ENCODE data around the gene SLC9A8. TPM values are rescaled to one million over a fixed set of nuclear protein-coding genes. Genes with fewer than 3 reads are reported as not detected.

SLC9A8 gene
- total and polyA plus RNA-seq, 7 experiments from 2014 or later = 6.2 to 42.5 (median 23.6) TPM

DNA sequence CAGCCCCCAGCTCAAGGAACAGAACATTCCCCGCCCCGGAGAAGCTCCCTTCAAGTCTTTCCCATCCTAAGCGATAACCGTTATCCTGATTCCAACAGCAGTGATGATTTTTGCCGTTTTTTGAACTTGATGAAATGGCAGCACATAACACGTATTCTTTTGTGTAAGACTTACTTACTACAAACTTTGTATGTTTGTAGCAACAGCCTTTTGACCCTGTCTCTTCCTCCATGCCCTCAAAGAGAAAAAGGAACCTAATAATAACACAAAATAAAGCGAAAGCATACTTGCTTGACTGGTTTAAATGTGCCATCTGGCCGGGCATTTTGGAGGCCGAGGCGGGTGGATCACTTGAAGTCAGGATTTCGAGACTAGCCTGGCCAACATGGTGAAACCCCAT lies 26.4 kb upstream of the SLC9A8 start:
- no peaks in the 10 kb centered on the region for H3K36me3 Mint-ChIP-seq
- H3K4me1 Mint-ChIP-seq = peaks cover 0 to 20% (median 6%) of the 10 kb centered on the region in 7 donors
- H3K4me3 ChIP-seq (ENCODE audit: low read length) = no peak overlapping the region
- ATAC-seq (no peak), DNase-seq (no peak)
- no peaks in the 10 kb centered on the region for H3K27me3 ChIP-seq (ENCODE audit: control insufficient read depth in 2 of 2, insufficient read depth in 2 of 2, low read length in 2 of 2)
- H3K27me3 Mint-ChIP-seq = peaks cover 0 to 24% (median 4%) of the 10 kb centered on the region in 5 donors
- H3K4me1 ChIP-seq (ENCODE audit: control insufficient read depth in 2 of 2, insufficient read depth in 2 of 2, low read length in 2 of 2) = no peaks in the 10 kb centered on the region
- H3K9me3 ChIP-seq (ENCODE audit: control insufficient read depth in 2 of 3, low read length in 3 of 3) = no peaks in the 10 kb centered on the region
- ChIA-PET CTCF (no interaction called here), POLR2A (no interaction called here)
- H3K9me3 Mint-ChIP-seq = peaks cover 0 to 2% (median 0%) of the 10 kb centered on the region in 11 donors
- no peaks in the 10 kb centered on the region for H3K36me3 ChIP-seq (ENCODE audit: control insufficient read depth in 2 of 3, insufficient read depth in 3 of 3, low read length in 3 of 3)
- H3K27ac Mint-ChIP-seq = no peak overlapping the region
- H3K4me3 Mint-ChIP-seq = no peak overlapping the region
- intact Hi-C loops (cut with micrococcal nuclease) = no loop called here
- H3K27ac ChIP-seq (ENCODE audit: low read depth, low read length) = no peak overlapping the region

DNA sequence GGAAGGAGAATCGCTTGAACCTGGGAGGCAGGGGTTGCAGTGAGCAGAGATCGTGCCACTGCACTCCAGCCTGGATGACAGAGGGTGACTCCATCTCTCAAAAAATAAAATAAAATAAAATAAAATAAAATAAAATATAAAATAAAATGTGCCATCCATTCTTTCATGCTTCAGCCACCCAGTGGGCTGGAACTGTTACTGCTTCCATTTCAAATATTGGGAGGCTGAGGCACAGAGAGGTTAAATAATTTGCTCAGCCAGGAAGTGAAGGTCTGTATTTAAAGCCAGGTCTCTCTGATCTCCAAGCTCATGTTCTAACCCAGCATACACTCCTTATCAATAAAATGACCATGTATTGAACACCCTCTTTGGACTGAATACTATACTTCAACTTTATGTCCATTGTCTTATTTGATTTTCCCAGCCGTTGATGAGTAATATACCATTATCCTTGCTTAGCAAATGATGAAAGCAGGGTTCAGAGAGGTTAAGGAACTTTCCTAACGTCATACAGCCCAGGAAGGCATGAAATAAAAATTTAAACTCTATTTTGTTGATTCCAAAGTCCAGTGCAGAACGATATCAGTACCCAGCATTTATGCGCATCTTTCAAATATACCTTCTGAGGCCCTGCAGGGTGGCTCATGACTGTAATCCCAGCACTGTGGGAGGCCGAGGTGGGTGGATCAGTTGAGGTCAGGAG lies 25.8 kb upstream of the SLC9A8 start:
- ChIA-PET POLR2A (no interaction called here), CTCF (no interaction called here)
- no peak overlapping the region for H3K27ac ChIP-seq (ENCODE audit: low read depth, low read length)
- DNase-seq = no peak
- Mint-ChIP-seq H3K4me1 (peaks cover 0 to 17% (median 4%) of the 10 kb centered on the region in 7 donors), H3K9me3 (peaks cover 0 to 2% (median 0%) of the 10 kb centered on the region in 11 donors), H3K27ac (no peak overlapping the region), H3K4me3 (no peak overlapping the region), H3K36me3 (no peaks in the 10 kb centered on the region), H3K27me3 (peaks cover 1 to 27% (median 5%) of the 10 kb centered on the region in 5 donors)
- H3K4me3 ChIP-seq (ENCODE audit: low read length) = no peak overlapping the region
- H3K27me3 ChIP-seq (ENCODE audit: control insufficient read depth in 2 of 2, insufficient read depth in 2 of 2, low read length in 2 of 2) = no peaks in the 10 kb centered on the region
- intact Hi-C loops (cut with micrococcal nuclease) = no loop called here
- no peaks in the 10 kb centered on the region for H3K36me3 ChIP-seq (ENCODE audit: control insufficient read depth in 2 of 3, insufficient read depth in 3 of 3, low read length in 3 of 3)
- ATAC-seq = no peak
- H3K4me1 ChIP-seq (ENCODE audit: control insufficient read depth in 2 of 2, insufficient read depth in 2 of 2, low read length in 2 of 2) = no peaks in the 10 kb centered on the region
- no peaks in the 10 kb centered on the region for H3K9me3 ChIP-seq (ENCODE audit: control insufficient read depth in 2 of 3, low read length in 3 of 3)

GRCh38 chr20:49787371-49788357 lies 25.0 kb upstream of the SLC9A8 start:
- Mint-ChIP-seq H3K27me3 (peaks cover 3 to 33% (median 7%) of the 10 kb centered on the region in 5 donors), H3K9me3 (peaks cover 0 to 2% (median 0%) of the 10 kb centered on the region in 11 donors), H3K4me3 (no peak overlapping the region), H3K36me3 (no peaks in the 10 kb centered on the region), H3K4me1 (peaks cover 0 to 12% (median 0%) of the 10 kb centered on the region in 7 donors), H3K27ac (no peak overlapping the region)
- ChIA-PET POLR2A (no interaction called here), CTCF (no interaction called here)
- Histone ChIP-seq H3K36me3 (ENCODE audit: control insufficient read depth in 2 of 3, insufficient read depth in 3 of 3, low read length in 3 of 3) (no peaks in the 10 kb centered on the region), H3K27ac (ENCODE audit: low read depth, low read length) (no peak overlapping the region), H3K9me3 (ENCODE audit: control insufficient read depth in 2 of 3, low read length in 3 of 3) (no peaks in the 10 kb centered on the region), H3K4me1 (ENCODE audit: control insufficient read depth in 2 of 2, insufficient read depth in 2 of 2, low read length in 2 of 2) (no peaks in the 10 kb centered on the region), H3K4me3 (ENCODE audit: low read length) (no peak overlapping the region), H3K27me3 (ENCODE audit: control insufficient read depth in 2 of 2, insufficient read depth in 2 of 2, low read length in 2 of 2) (no peaks in the 10 kb centered on the region)
- DNase-seq (no peak), ATAC-seq (no peak)
- intact Hi-C loops (cut with micrococcal nuclease) = no loop called here

DNA sequence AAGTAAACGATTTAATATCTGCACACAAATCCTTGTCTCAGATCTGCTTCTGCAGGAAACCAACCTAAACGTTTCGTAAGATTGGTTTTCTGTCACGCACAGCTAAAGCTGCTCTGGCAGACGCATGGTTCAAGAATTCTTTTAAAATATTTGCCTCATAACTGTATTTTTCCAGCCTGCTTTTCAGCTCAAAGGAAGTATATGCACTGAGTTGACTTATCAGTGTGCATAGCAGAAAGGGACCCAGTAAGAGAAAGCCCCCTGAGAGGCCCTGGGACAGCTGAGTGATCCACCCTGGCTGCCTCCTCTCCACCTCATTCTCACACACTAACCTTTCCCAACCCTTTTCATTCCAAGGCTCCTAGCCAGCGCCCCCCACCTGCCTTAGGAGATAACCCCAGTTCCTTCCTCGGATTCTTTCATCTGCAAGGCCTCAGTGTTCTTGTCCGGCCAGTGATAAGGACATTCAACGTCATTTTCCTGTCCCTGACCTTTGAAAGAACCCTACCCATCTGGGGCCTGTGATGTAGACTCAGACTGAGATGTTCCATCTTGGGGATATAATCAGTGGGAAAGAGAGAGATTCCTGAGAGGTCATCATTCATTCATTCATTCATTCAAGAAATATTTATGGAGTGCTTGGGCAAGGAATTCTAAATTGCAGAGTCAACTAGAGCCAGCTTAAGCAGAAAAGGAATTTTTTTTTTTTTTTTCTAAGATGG lies 22.4 kb upstream of the SLC9A8 start:
- Mint-ChIP-seq H3K4me1 (peaks cover 0 to 31% (median 6%) of the 10 kb centered on the region in 7 donors), H3K9me3 (no peaks in the 10 kb centered on the region), H3K36me3 (peaks cover 0 to 6% (median 0%) of the 10 kb centered on the region in 5 donors), H3K4me3 (no peak overlapping the region), H3K27ac (no peak overlapping the region), H3K27me3 (peaks cover 7 to 32% (median 13%) of the 10 kb centered on the region in 5 donors)
- Histone ChIP-seq H3K9me3 (ENCODE audit: control insufficient read depth in 2 of 3, low read length in 3 of 3) (no peaks in the 10 kb centered on the region), H3K36me3 (ENCODE audit: control insufficient read depth in 2 of 3, insufficient read depth in 3 of 3, low read length in 3 of 3) (no peaks in the 10 kb centered on the region), H3K27me3 (ENCODE audit: control insufficient read depth in 2 of 2, insufficient read depth in 2 of 2, low read length in 2 of 2) (no peaks in the 10 kb centered on the region), H3K27ac (ENCODE audit: low read depth, low read length) (no peak overlapping the region), H3K4me1 (ENCODE audit: control insufficient read depth in 2 of 2, insufficient read depth in 2 of 2, low read length in 2 of 2) (no peaks in the 10 kb centered on the region), H3K4me3 (ENCODE audit: low read length) (no peak overlapping the region)
- ATAC-seq (no peak), DNase-seq (no peak)
- CTCF ChIA-PET = no interaction called here
- POLR2A ChIA-PET = no interaction called here
- intact Hi-C loops (cut with micrococcal nuclease) = no loop called here

GRCh38 chr20:49791165-49791564 lies 21.5 kb upstream of the SLC9A8 start:
- Mint-ChIP-seq H3K27ac (no peak overlapping the region), H3K36me3 (peaks cover 0 to 6% (median 0%) of the 10 kb centered on the region in 5 donors), H3K4me3 (no peak overlapping the region), H3K4me1 (peaks cover 0 to 25% (median 6%) of the 10 kb centered on the region in 7 donors), H3K27me3 (peaks cover 7 to 28% (median 14%) of the 10 kb centered on the region in 5 donors), H3K9me3 (no peaks in the 10 kb centered on the region)
- ChIA-PET POLR2A (no interaction called here), CTCF (no interaction called here)
- Histone ChIP-seq H3K4me3 (ENCODE audit: low read length) (no peak overlapping the region), H3K27me3 (ENCODE audit: control insufficient read depth in 2 of 2, insufficient read depth in 2 of 2, low read length in 2 of 2) (no peaks in the 10 kb centered on the region), H3K36me3 (ENCODE audit: control insufficient read depth in 2 of 3, insufficient read depth in 3 of 3, low read length in 3 of 3) (no peaks in the 10 kb centered on the region), H3K27ac (ENCODE audit: low read depth, low read length) (no peak overlapping the region), H3K4me1 (ENCODE audit: control insufficient read depth in 2 of 2, insufficient read depth in 2 of 2, low read length in 2 of 2) (no peaks in the 10 kb centered on the region), H3K9me3 (ENCODE audit: control insufficient read depth in 2 of 3, low read length in 3 of 3) (no peaks in the 10 kb centered on the region)
- intact Hi-C loops (cut with micrococcal nuclease) = no loop called here
- DNase-seq (no peak), ATAC-seq (no peak)

DNA sequence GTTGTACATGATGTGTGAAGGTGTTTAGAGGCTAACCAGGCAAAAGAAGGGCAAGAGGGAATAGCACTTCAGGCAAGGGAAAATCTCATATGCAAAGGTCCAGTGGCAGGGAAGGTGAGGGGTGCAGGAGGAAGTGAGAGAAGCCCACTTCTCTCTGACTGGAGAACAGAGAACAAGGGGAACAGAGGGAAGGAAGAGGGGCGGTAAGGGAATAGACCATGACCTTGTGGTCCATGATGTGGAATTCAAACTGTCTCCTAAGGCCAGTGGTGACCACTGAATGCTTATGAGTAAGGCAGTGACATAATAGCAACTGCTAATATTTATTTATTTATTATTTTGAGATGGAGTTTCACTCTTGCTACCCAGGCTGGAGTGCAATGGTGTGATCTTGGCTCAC lies 20.6 kb upstream of the SLC9A8 start:
- H3K4me1 ChIP-seq (ENCODE audit: control insufficient read depth in 2 of 2, insufficient read depth in 2 of 2, low read length in 2 of 2) = no peaks in the 10 kb centered on the region
- ATAC-seq (no peak), DNase-seq (no peak)
- no peaks in the 10 kb centered on the region for H3K27me3 ChIP-seq (ENCODE audit: control insufficient read depth in 2 of 2, insufficient read depth in 2 of 2, low read length in 2 of 2)
- intact Hi-C loops (cut with micrococcal nuclease) = no loop called here
- Mint-ChIP-seq H3K9me3 (no peaks in the 10 kb centered on the region), H3K4me1 (peaks cover 0 to 19% (median 6%) of the 10 kb centered on the region in 7 donors), H3K4me3 (no peak overlapping the region), H3K27ac (peak overlapping the region in 1 of 9 donors; percentile 62), H3K27me3 (peaks cover 13 to 33% (median 17%) of the 10 kb centered on the region in 5 donors), H3K36me3 (peaks cover 0 to 6% (median 0%) of the 10 kb centered on the region in 5 donors)
- POLR2A ChIA-PET = no interaction called here
- CTCF ChIA-PET = no interaction called here
- no peak overlapping the region for H3K4me3 ChIP-seq (ENCODE audit: low read length)
- no peak overlapping the region for H3K27ac ChIP-seq (ENCODE audit: low read depth, low read length)
- no peaks in the 10 kb centered on the region for H3K36me3 ChIP-seq (ENCODE audit: control insufficient read depth in 2 of 3, insufficient read depth in 3 of 3, low read length in 3 of 3)
- no peaks in the 10 kb centered on the region for H3K9me3 ChIP-seq (ENCODE audit: control insufficient read depth in 2 of 3, low read length in 3 of 3)

All from naive thymus-derived CD4-positive, alpha-beta T cell (primary cell).